Smooth muscle cell (in vitro differentiated cells): ENCODE data around the gene DNAJB4. TPM values are rescaled to one million over a fixed set of nuclear protein-coding genes. Genes with fewer than 3 reads are reported as not detected.

ENCODE experiments used
- DNase-seq: peaks from one replicate; lab custom pipeline; 2025; ENCODE audit not compliant: unreplicated experiment; lab: John Stamatoyannopoulos, UW
- H2AFZ ChIP-seq: fragments of 200-600 bp; sonication (generic); 2 replicates; pipeline ENCODE4 v1.6.0; 2016; ENCODE audit warnings: antibody characterized with exemption, low read depth, mild to moderate bottlenecking
- H3F3A ChIP-seq: fragments of 200-600 bp; sonication (generic); 2 replicates; pipeline ENCODE4 v1.6.0; 2017; ENCODE audit warnings: antibody characterized with exemption, low read depth
- H3K27ac ChIP-seq: fragments of 200-600 bp; sonication (generic); 2 replicates; pipeline ENCODE4 v1.5.1; 2016; ENCODE audit warnings: low read depth, mild to moderate bottlenecking
- H3K27me3 ChIP-seq: fragments of 200-600 bp; sonication (generic); 2 replicates; pipeline ENCODE4 v1.6.1; 2016; ENCODE audit warnings: low read depth, mild to moderate bottlenecking
- H3K36me3 ChIP-seq: fragments of 200-600 bp; sonication (generic); 2 replicates; pipeline ENCODE4 v1.5.1; 2016; ENCODE audit warnings: low read depth
- H3K4me1 ChIP-seq: fragments of 200-600 bp; sonication (generic); 2 replicates; pipeline ENCODE4 v1.5.1; 2016; ENCODE audit warnings: low read depth
- H3K4me2 ChIP-seq: fragments of 200-600 bp; sonication (generic); 2 replicates; pipeline ENCODE4 v1.6.0; 2016; ENCODE audit warnings: mild to moderate bottlenecking
- H3K4me3 ChIP-seq: fragments of 200-600 bp; sonication (generic); 2 replicates; pipeline ENCODE4 v1.5.1; 2016; ENCODE audit warnings: mild to moderate bottlenecking
- H3K79me2 ChIP-seq: fragments of 200-600 bp; sonication (generic); 2 replicates; pipeline ENCODE4 v1.6.0; 2016; ENCODE audit warnings: low read depth, mild to moderate bottlenecking
- H3K9ac ChIP-seq: fragments of 200-600 bp; sonication (generic); 2 replicates; pipeline ENCODE4 v1.6.0; 2016; ENCODE audit warnings: low read depth
- H3K9me3 ChIP-seq: fragments of 200-600 bp; sonication (generic); replicated peaks from 2 replicates; pipeline ENCODE4 v1.5.1; 2016; ENCODE audit warnings: low read depth
- H4K20me1 ChIP-seq: fragments of 200-600 bp; sonication (generic); 2 replicates; pipeline ENCODE4 v1.6.0; 2016; ENCODE audit warnings: low read depth
- WGBS: methylation state at CpG from one replicate; pipeline ENCODE4 v1.1.7; 2016; ENCODE audit warnings: low lambda C conversion rate; 5-methylcytosine and 5-hydroxymethylcytosine counted together
- polyA plus RNA-seq: library from polyadenylated mRNA; unstranded; fragments of >200 nt; fragmentation: Nextera tagmentation; extraction: Ambion mirVana; gene quantifications from 2 replicates; pipeline ENCODE4 v1.2.1, GENCODE V29; 2016
- total RNA-seq: library from RNA; depleted of rRNA; stranded (reverse); fragments of >200 nt; gene quantifications from 2 replicates; pipeline ENCODE4 v1.2.3, GENCODE V29; 2014
- TF ChIP-seq, protein P1 (sequence below): fragments of 200-600 bp; sonication (generic); IDR thresholded peaks from 2 replicates; pipeline ENCODE4 v1.5.1; 2017; ENCODE audit warnings: borderline replicate concordance, mild to moderate bottlenecking, antibody characterized with exemption; ENCODE audit not compliant: insufficient read depth, poor library complexity, severe bottlenecking

DNAJB4 gene
- total and polyA plus RNA-seq, 2 experiments from 2014 or later = 43.4 to 48.9 TPM

DNA sequence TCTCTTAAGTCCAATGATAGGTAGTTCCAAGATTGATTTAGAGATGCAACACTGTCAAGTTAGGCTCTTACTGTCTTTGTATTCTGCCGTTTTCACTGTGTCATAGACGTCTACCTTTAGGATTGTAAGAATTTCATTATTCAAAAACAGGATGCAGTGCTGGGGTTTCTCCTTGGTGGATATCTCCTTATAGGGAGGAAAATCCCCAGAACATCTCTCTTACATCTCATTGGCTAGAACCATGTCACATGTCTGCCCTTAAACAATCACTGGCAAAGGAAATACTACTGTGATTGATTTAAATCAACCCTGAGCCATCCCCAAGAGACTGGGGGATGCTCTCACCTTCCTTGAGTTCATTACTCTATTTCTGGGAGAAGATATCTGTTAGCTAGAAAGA lies 15.0 kb upstream of the DNAJB4 start:
- Histone ChIP-seq H3K36me3 (no peaks in the 10 kb centered on the region), H3K27ac (no peak overlapping the region), H3K4me2 (no peak overlapping the region), H3K4me3 (no peak overlapping the region), H3K27me3 (no peaks in the 10 kb centered on the region), H3K79me2 (peaks cover 59% of the 10 kb centered on the region), H3K9me3 (no peaks in the 10 kb centered on the region), H4K20me1 (peaks cover 43% of the 10 kb centered on the region), H2AFZ (no peak overlapping the region), H3K4me1 (peaks cover 8% of the 10 kb centered on the region), H3K9ac (no peak overlapping the region), H3F3A (no peaks in the 10 kb centered on the region)
- TF ChIP-seq, protein P1, sequence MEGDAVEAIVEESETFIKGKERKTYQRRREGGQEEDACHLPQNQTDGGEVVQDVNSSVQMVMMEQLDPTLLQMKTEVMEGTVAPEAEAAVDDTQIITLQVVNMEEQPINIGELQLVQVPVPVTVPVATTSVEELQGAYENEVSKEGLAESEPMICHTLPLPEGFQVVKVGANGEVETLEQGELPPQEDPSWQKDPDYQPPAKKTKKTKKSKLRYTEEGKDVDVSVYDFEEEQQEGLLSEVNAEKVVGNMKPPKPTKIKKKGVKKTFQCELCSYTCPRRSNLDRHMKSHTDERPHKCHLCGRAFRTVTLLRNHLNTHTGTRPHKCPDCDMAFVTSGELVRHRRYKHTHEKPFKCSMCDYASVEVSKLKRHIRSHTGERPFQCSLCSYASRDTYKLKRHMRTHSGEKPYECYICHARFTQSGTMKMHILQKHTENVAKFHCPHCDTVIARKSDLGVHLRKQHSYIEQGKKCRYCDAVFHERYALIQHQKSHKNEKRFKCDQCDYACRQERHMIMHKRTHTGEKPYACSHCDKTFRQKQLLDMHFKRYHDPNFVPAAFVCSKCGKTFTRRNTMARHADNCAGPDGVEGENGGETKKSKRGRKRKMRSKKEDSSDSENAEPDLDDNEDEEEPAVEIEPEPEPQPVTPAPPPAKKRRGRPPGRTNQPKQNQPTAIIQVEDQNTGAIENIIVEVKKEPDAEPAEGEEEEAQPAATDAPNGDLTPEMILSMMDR = no peak
- 97% methylated on average over 2 of the region's 2 CpGs for WGBS
- no peak for DNase-seq

DNA sequence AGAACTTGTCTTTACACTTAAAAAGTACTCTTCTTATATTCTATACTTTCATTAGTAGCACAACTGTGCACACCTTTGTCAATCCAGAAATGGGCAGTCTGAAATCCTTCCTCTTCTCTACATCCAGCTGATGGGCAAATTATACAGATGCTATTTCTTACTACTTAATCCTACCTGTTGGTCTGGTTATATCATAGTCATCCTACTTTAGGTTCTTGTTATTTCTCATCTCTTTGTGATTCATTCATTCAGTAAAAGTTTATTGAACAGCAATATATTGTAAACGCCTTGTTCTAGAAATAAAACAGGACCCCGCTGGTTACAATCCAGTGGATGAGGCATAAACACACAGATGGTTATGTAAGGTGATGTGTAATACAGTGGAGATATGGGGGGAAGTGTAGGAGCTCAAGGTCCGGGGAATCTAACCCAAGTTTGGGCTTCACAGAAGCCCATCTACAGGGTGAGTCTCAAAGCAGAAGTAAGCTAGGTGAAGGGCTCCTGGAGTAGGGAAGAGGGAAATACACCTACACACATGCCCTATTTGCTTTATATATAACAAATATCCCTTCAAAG lies 14.0 kb upstream of the DNAJB4 start:
- Histone ChIP-seq H3K4me1 (no peaks in the 10 kb centered on the region), H3K79me2 (peaks cover 51% of the 10 kb centered on the region), H3K4me2 (no peak overlapping the region), H3K36me3 (no peaks in the 10 kb centered on the region), H3K9ac (no peak overlapping the region), H3K4me3 (no peak overlapping the region), H3F3A (no peaks in the 10 kb centered on the region), H3K9me3 (no peaks in the 10 kb centered on the region), H3K27ac (no peak overlapping the region), H2AFZ (no peak overlapping the region), H4K20me1 (peaks cover 43% of the 10 kb centered on the region), H3K27me3 (no peaks in the 10 kb centered on the region)
- 96% methylated on average over 3 of the region's 3 CpGs for WGBS
- DNase-seq = no peak
- TF ChIP-seq, protein P1 = no peak

DNA sequence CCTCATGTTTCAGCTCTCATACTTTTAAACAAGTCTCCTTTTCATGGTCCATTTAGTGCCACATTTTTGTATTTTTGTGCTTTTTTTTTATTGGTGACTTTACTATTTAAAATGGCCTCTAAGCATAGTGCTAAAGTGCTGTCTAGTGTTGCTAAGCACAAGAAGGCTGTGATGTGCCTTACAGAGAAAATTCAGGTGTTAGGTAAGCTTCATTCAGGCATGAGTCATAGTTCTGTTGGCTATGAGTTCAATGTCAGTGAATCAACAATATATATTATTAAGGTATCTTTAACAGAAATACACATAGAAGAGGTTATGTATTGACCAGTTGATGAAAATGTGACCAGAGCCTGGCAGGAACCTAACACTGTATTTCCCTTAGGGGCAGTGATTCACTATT lies 13.1 kb upstream of the DNAJB4 start:
- Histone ChIP-seq H3K79me2 (peaks cover 42% of the 10 kb centered on the region), H3F3A (no peaks in the 10 kb centered on the region), H3K4me3 (no peak overlapping the region), H3K9me3 (no peaks in the 10 kb centered on the region), H3K27me3 (no peaks in the 10 kb centered on the region), H3K9ac (no peak overlapping the region), H3K27ac (no peak overlapping the region), H3K4me2 (no peak overlapping the region), H3K36me3 (no peaks in the 10 kb centered on the region), H2AFZ (no peak overlapping the region), H4K20me1 (peaks cover 39% of the 10 kb centered on the region), H3K4me1 (no peaks in the 10 kb centered on the region)
- TF ChIP-seq, protein P1 = no peak
- no peak for DNase-seq

DNA sequence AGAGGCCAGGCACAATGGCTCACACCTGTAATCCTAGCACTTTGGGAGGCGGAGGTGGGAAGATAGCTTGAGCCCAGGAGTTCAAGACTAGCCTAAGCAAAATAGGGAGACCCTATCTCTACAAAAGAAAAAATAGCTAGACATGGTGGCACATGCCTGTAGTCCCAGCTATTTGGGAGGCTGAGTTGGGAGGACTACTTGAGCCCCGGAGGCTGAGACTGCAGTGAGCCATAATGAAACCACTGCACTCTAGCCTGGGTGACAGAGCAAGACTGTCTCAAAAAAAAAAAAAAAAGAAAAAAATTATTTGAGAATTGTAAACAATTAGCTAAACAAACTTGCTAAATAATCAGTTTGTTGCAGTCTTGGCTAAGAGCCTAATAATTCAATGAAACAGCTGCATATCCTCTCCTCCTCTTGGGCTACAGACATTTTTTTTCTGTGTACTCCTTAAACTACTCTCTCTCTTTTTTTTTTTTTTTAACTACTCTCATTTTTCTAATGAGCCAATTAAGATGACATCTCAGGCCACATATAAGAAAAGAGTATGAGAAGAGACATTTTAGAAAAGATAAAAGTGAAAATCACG lies 10.5 kb upstream of the DNAJB4 start:
- Histone ChIP-seq H2AFZ (no peak overlapping the region), H3K9ac (no peak overlapping the region), H3K9me3 (no peaks in the 10 kb centered on the region), H3K4me2 (no peak overlapping the region), H3K27ac (no peak overlapping the region), H3K27me3 (no peaks in the 10 kb centered on the region), H4K20me1 (peaks cover 24% of the 10 kb centered on the region), H3K36me3 (no peaks in the 10 kb centered on the region), H3F3A (no peaks in the 10 kb centered on the region), H3K79me2 (peaks cover 29% of the 10 kb centered on the region), H3K4me3 (no peak overlapping the region), H3K4me1 (no peaks in the 10 kb centered on the region)
- DNase-seq = no peak
- TF ChIP-seq, protein P1 = no peak
- 100% methylated on average over 3 of the region's 3 CpGs for WGBS
